CD4-positive, alpha-beta T cell treated with Interleukin-17A for 4 hours (primary cell): ENCODE measurements around the gene ZNF366.

Experiments
- DNase-seq: peaks from one replicate; pipeline ENCODE4 v3.0.0-alpha.2; 2020; ENCODE audit warnings: mixed read lengths

ZNF366 gene

DNA sequence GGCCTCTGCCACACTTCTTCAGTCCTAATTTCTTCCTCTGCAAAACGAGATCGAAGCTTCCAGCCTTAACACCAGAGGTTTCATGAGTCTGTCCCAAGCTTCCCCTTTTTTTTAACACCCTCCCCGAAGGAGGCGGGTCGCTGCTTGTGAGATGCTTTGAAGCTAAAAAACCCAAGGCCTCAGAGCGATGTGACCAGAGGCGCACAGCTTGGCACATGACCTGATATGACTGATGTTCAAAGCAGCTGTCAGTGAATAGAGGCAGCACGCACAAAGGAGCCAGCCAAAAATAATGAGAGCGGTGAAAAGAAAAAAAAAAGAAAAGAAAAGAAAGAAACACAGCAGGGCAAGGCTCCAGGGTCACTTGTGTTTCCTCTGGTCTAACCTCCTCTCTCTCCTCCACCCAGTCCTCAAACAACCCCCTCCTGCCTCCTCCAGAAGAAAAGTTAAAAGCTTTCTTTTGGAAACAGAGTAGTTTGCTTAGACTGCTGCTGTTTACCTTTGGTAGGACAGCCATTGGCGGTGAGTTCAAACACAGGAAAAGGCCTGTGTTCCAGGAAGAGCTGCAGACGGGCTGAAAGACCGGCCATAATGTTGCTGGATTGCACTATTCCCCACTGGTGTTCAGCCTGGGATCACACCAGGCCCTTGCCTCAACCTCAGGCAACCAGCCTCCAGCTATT, 10.9 kb upstream of the ZNF366 start:
- no peak for DNase-seq

DNA sequence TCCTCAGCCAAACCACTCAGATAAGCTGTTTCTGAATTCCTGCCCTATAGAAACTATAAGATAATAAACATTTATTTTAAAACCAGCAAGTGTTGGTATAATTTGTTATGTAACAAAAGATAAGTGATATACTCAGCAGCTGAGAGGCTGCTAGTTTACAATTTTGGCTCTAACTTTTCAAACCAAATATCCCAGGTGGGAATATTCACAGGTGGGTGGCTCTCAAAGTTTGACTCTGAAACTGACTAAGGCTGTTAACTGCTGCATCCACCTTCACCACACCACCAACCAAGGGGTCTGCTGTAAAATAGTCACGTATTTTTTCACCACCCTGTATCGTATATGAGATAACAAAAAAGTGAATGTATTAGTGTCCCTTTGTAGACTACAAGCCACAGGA, 9.7 kb upstream of the ZNF366 start:
- no peak for DNase-seq

DNA sequence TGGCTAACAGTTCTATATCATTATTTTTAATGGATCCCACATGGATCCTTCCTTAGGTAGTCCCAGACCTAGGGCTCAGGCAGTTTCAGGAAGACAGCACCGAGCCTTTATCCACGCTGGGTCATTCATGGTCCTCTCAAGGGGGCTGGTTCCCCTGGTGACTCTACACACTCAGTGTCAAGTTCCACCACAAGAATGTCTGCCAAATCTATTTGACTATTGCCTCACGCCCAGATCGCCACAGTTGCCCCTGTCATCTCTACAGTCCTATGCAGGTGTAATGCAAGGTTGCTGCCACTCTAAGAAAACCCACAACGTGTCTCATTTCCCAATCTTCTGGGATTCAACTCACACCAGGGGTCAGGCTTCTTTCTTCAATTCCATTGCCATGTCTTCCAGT, 8.0 kb upstream of the ZNF366 start:
- DNase-seq, result no peak

DNA sequence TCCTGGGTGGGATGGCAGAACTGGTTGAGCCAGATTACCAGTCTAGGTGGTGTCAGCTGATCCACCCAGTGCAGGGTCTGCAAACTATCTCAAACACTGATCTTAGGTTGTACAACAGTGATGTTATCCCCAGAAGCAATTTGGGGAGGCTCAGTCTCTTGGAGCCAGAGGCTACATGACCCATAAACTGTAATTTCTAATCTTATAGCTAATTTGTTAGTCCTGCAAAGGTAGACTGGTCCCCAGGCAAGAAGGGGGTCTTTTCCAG, 5.3 kb upstream of the ZNF366 start:
- DNase-seq, result no peak

DNA sequence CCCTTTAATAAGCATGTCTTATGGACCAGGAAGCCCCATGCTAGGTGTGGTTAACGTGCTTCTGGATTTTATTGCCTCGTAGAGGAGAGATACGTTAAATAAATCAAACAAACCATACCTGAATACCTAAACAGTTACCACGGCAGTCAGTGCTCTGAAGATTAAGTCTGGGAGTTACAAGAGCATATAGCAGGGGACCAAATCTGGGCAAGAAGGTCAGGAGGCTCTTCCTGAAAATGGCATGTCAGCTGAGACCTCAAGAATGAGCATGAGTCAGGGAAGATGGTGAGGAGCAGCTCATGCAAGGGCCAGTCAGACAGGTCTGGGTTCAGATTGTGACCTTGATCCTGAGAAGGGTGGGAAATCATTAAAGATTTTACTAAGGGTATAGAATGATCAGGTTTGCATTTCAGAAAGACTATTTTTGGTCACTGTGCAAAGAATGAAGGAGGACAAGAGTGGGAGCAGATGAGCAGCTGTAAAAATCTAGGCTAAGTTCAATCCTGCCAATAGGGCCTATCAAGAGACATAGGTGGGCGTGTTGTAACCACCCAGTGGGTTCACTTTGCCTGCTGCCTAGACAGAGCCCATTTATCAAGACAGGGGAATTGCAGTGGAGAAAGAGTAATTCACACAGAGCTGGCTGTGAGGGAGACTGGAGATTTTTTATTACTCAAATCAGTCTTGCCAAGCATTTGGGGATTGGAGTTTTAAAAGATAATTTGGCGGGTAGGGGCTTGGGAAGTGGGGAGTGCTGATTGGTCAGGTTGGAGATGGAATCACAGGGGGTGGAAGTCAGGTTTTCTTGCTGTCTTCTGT, 4.8 kb upstream of the ZNF366 start:
- DNase-seq, result no peak

DNA sequence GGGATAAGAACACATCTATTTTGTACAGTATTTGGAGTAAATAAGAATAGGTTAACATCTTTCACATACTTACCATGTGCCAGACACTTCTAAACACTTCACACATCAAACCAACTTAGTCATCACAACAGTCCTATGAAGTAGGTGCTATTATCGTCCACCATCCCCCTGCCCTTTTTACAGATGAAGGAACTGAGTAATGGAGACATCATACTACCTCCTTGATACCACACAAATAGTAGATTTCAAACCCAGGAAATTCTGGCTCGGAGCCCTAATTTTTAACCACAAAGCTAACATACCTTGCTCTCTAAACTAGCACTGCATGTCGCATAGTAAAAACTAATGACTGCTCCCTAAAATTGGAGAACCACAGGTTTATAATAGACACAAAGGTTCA, 4.2 kb upstream of the ZNF366 start:
- DNase-seq, result no peak

DNA sequence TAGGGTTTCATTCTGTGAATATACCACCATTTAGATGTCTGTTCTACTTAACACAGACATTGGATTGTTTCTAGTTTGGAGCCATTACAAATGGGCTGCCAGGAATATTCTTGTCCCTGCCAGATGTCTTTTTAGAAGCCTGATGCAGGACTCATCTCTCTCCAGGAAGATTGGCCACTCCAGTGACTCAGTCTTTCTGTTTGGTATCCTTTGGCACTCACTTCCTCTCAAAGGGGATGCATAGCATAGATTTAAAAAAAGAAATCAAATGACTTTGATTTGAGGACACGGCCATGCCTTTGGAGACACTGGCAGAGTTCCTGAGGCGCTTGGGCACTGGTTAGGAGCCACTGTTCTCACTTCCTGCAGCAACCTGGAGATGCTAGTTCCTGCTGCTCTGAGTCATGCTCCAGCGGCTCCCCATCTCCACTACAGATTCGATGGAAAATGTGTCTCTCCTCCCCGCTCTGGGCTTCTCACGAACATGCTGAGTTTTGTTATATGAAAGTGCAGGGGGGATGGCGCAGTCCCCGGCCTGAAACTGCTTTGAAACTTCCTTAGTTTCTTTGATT, 3.5 kb upstream of the ZNF366 start:
- no peak for DNase-seq

DNA sequence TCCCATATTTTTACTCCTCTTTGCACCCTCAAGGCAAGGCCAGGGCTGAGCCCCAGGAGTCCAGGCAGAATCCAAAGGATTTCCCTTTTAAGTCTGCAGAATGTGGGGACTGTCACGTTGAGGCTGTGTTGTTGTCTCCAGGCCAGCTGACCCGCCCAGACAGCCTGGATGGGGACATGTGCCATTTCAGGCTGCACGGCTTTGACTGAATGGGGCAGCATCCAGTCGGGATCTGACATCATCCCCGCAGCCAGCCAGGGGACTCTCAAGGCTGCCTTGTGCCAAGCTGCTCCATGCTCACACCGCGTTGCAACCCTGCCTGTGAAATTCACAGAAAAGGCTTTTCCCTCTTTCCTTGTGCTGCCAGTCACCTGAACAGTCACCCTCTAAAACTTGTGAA, 2.2 kb upstream of the ZNF366 start:
- no peak for DNase-seq

DNA sequence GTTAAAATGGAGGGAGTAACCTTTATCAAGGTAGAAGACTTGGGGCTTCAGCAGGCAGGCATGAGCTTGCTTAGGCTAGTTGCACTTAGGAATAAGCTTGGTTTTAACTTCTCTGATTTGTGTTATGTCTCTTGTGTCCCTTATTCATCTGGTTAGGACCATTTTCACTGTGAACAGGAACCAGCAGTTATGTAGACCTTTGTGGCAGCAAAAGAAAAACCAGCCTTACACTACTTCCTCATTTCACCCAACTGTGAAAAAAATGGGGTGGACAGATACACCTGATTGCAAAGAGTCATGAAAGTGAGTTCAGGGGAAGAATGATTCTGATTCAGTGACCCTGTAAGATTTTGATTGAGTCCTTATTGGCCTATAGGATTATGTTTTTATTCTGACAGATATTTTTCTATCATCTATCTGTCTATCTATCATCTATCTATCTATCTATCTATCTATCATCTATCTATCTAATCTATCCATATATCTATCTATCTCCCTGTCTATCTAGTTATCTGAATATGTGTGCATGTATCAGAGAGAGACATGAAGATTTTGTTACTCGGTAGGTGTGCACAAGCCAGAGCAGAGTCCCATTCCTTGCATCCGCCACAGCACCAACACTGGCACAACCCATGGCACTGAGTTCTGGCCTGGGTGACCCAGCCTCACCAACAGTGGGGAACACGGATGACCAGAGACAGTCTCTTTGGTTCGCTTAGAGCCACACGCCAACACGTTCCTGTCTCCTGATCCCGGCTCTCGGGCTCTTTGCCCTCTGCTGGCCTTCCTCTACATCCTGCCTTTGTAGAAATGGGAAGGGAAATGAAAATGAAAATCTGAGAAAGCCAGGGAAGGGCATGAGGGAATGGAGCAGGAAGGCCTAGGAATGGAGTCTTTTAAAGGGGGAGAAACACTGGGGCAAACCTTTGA, 1.3 kb upstream of the ZNF366 start:
- no peak for DNase-seq

DNA sequence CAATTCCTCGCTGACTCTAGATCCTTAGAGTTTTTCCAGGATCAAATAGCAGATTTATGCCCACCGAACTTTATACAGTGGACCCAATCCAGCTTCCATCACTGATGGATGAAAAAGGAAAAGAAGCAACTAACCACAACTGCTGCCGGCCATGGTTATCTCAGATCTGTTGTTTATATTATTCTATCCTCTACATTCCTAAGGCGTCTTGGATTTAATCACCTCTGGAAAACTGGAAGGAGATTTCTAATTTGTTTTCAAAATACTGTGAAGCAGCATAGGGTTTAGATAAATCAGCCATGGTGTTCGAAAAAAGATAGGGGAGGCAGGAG, 663 bp upstream of the ZNF366 start:
- no peak for DNase-seq

DNA sequence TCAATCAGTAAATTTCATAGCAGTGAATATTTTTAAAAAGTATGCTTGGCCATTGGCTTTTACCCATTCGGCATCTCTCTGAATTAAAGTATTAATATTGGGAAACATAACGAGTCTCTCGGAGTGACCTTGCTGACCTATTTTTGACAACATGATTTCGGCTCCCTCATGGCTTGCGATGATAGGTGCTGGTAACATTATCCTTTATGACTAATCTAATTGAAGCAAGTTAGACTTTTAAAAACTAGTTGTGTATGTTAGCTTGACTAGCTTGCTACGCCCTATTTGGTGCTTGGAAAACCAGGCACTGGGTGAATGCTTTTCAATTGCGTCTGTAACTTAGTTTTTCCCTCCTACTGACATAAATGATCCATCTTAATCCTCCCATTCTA, 1.1 kb downstream of the ZNF366 start:
- DNase-seq, result no peak

DNA sequence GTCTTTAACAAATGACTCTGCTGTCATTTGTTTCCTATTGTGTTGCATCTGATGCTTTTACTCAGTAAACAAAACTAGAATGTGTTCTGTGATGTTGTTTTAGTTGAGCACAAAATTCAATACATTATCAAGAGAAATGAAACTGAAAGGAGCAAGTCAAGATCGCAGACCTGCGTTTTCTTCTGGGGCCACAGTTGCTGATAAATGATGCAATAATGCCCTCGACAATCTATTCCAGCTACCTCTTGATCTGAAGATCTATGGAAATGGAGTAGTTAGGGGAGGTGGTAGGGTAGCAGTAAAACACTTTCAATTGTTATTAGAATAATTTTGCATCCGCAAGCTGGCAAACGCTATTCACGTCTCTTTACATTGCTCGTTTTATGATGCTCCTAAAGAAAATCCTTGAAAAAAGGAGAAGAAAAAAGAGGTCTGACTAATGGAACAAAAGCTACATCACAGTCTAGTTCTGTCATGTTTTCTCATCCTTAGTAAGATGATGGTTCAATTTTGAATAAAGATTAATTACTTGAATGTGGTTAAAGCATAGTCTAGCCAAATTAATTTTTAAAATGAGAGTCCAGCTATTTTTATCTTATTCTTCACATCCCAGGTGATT, 1.6 kb downstream of the ZNF366 start:
- DNase-seq, result no peak

DNA sequence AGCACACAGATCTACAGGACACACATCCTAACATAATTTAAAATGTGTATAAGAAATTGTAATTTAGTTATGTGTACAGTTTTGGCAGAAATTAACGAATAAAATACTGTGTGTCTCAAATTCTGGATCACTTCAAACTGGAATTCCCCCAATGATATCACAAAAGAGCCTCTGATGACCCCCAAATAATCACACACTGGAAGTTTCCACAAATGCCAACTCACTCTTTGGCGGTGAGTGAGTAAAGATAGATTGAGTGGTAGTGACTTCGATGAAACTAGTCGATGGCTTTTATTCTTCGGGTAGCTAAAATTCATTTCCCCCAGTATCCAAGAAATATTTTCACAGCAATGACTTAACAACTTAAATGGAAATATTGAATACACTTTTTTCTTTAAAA, 2.2 kb downstream of the ZNF366 start:
- no peak for DNase-seq

DNA sequence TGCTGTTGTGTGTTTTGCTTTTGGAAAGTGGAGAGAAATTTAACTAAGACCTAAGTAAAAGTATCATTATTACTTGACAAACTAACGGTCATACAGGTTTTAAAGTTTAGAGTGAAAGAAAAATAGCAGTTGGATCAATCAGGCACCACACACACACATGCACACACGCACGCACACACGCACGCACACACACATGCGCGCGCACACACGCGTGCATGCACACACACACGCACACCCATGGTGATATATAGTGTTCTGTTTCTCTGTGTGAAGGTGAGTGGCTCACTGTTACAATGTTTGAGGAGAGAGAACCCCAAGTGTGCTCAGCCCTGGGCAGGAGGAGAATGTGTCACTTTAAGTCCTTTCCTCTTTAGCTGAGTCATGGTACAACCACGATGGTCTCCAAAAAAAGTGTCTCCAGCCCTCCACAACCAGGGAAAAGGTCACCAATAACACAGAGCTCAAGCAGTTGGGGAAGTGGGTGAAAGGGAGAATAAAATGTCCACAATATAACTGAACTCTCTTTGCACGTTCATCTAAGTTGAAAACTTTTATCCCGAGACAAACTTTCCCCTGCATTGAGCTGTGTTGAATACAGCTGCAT, 3.2 kb downstream of the ZNF366 start:
- no peak for DNase-seq

DNA sequence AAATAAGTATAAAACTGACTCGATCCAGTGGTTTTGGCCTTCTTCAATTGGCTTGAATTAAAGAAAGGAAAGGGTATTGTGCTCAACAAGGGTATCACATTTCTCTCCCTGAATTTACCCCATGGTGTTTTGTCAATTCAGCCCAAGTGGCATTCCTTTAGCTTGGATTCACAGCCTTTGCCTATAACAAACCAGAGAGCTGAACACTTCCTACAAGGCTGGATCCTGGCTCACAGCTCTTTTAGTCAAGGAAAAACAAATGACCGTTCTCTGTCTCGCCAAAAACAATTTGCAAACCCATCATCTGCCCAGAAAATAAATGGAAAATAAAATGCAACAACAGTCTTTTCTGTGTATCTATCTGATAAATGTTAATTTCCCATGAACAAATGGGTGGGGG, 5.7 kb downstream of the ZNF366 start:
- DNase-seq, result no peak

DNA sequence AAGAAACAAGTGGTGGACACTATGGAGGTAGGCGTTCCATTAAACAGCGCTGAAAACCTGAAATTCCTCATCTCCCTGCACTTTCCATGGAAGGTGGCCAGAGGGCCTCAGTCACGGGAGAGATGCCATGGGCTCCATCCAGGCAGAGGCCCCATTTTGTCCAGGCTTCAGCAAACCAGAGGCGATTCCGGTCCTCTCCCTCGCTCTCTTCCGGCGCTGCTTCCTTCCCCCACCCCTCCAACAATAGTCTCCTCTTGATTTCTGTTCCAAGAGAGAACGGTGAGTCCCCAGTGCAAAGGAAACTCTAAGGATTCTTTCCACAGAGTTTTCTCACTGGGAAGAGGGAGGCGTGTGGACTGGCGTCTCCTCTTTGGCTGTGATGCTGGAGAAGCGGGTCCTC, 7.5 kb downstream of the ZNF366 start:
- no peak for DNase-seq

DNA sequence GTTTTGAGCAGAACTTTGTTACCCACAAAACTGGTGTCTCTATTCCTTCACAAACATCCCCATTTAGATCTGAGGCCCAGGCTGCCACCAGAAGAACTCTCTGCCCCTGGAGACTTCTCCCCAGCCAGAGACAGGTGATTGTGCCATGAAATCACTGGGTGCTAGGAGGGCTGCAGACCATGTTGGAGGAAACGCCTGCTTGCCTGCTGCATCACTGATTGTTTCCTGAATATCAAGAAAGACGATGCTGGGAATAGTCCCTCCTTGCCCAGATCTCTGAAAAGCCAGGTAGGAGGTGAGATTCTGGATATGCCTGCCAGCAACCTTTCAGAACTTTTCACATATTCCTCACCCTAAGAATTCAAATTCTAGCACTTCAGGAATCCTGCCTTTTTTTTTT, 8.1 kb downstream of the ZNF366 start:
- no peak for DNase-seq

DNA sequence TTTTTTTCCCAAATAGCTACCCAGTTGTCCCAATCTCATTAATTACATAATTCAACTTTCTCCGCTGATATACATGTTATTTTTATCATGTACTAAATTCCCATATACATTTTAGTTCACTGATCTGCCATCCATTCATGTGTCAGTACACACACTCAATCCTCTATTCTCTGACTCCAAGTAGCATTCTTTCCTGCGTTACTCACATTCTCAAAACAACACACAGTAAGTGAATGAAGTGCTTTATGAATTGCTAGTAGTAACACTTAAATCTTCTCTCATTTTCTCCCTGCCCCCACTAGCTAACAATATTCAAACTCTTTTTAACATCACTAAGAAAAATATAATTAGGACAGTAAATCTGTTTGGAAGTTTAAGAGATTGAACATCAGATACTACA, 8.9 kb downstream of the ZNF366 start:
- DNase-seq, result no peak

DNA sequence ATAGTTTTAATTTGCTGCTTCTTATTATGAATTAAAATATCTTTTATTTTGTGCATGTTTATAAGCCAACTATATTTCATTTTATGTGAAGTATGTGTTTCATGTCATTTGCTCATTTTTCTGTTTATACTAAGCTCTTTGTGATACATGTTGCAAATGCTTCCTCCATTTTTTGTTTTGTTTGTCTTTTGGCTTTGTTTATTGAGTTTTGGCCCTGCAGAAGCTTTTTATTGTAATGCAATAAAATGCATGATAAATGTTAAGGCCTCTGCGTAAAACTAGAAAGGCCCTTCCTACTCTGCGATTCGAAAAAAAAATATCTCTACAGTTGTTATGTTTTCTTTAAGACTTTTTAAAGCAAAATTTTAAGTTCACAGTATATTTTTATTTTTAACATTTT, 9.4 kb downstream of the ZNF366 start:
- DNase-seq, result no peak

DNA sequence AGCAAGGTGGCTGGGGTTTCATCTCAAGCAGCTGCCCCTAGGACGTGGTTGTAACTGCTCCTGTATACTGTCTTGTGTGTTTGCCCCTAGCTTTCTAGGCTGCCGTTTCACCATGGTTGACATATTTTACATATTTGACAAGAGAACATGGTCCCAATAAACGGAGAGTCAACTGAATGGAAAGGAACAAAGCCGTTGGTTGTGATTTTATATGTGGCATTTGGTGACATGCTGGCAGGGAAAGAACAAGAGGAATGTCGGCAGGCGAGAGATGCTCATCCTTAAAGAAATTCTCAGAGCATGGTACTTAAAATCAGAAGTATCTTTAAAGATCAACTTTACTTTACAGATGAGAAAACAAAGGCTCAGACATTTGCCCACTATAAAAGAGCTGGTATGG, 11.8 kb downstream of the ZNF366 start:
- no peak for DNase-seq

DNA sequence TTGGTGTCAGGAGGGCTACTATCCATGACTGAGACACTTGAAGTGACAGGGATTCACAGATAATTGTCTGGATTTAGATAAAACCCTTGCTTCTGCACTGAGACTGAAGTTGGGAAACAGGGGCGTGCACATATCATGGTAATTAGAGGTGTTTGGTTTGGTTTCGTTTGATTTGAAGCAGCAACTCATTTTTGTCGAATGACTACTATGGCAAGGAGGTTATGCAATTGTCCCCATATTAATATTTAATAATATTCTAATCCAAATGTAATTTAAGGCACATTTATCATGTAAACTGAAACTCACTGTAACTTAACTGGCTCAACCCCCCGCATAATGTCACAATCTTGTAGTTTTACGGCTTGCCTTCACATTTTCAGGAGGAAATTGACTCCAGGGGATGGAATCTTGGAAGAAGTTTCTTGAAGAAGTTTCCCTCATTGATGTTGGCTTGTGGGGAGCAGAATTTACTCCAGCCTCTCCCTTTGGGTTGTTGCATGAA, 12.5 kb downstream of the ZNF366 start:
- DNase-seq, result no peak

DNA sequence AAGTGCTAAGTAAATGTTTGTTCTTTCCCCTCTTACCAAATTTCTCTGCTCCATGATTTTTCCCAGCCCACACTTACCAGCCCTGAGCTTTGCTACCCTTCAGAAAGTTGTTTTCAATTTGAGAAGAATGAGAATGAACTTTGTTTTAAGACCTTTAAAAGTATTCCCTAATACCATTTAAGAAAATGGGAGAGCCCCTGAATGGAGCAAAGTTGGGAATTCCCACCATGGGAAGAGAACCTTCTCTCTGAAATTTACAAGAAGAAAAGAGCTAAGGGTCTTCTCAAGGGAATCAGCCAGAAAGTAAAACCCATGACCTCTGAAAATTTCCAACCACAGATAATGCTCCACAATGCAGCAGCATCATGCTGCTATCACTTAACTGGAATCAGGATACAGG, 17.7 kb downstream of the ZNF366 start:
- DNase-seq, result no peak

DNA sequence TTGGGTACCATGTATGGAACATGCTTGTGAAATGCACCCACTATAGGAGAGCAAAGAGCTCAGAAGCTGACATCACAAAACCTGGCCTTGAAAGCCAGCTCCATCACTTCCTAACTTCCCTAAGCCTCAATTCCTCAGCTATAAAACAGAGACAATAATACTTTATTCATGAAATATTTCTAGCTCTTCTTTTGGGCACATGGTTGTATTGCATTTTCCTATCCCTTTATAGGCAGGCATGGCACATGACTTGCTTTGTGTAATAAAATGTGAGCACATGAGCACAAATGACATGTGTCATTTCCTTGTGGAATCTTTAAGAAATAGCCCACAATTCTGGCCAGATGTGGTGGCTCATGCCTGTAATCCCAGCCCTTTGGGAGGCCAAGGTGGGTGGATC, 18.5 kb downstream of the ZNF366 start:
- no peak for DNase-seq
